Esophagus squamous epithelium (tissue), 5 donors: ENCODE data around the gene CMYA5. TPM values are rescaled to one million over a fixed set of nuclear protein-coding genes. Genes with fewer than 3 reads are reported as not detected.
"Not testable (repeated sequence)": the region's sequence is repeated elsewhere in the genome, so short reads cannot be mapped to it uniquely, and the experiment has no call there.

Experiments
- DNase-seq: peaks from one replicate; lab custom pipeline; 2025; lab: John Stamatoyannopoulos, UW
- H3K27ac ChIP-seq, 4 donors: fragments of 200-600 bp; sonication (generic); one replicate each; pipeline ENCODE4 v1.5.1; 2016 to 2019; ENCODE audit warnings: mild to moderate bottlenecking in 1 of 4
- H3K27me3 ChIP-seq, 4 donors: fragments of 200-600 bp; sonication (generic); 1 replicate in 3 of 4; 2 replicates in 1 of 4; pipeline versions ENCODE4 v1.5.1 to v1.6.0; 2017 to 2021; ENCODE audit warnings: antibody characterized with exemption in 1 of 4
- H3K36me3 ChIP-seq, 3 donors: fragments of 200-600 bp; sonication (generic); one replicate each; pipeline ENCODE4 v1.5.1; 2016 to 2019
- H3K4me1 ChIP-seq, 3 donors: fragments of 200-600 bp; sonication (generic); one replicate each; pipeline ENCODE4 v1.5.1; 2017 to 2019
- H3K4me3 ChIP-seq, 4 donors: fragments of 200-600 bp; sonication (generic); 1 replicate in 3 of 4; 2 replicates in 1 of 4; pipeline ENCODE4 v1.5.1; 2016 to 2019; ENCODE audit warnings: mild to moderate bottlenecking in 2 of 4, moderate library complexity in 1 of 4
- H3K9me3 ChIP-seq, 3 donors: fragments of 200-600 bp; sonication (generic); one replicate each; pipeline ENCODE4 v1.5.1; 2016 to 2019
- POLR2A ChIP-seq, 4 donors: fragments of 450-650 bp; IDR thresholded peaks; one replicate each; pipeline ENCODE4 v1.6.1; 2017; ENCODE audit warnings: antibody characterized with exemption in 4 of 4, mild to moderate bottlenecking in 4 of 4, moderate library complexity in 3 of 4
- WGBS, 2 donors: methylation state at CpG; one replicate each; pipeline ENCODE4 v1.1.5; 2018; 5-methylcytosine and 5-hydroxymethylcytosine counted together
- intact Hi-C: fragments of 100-400 bp; cut with DNase I; formaldehyde crosslinking; loops from one replicate; pipeline ENCODE4 v1.15.0; 2022
- total RNA-seq, 4 donors: library from RNA; depleted of rRNA; stranded (reverse); fragments of >200 nt; gene quantifications; one replicate each; pipeline ENCODE4 v1.1.0, GENCODE V29; 2016
- TF ChIP-seq, protein P1 (sequence below), 6 experiments: fragments of 450-650 bp in 4 of 6; fragments of 200-600 bp in 2 of 6; sonication (generic) in 2 of 6; IDR thresholded peaks; one replicate each; pipeline ENCODE4 v1.5.1; 2016 to 2019; ENCODE audit warnings: antibody characterized with exemption in 6 of 6, mild to moderate bottlenecking in 4 of 6, moderate library complexity in 4 of 6
- donor health status: DM: yes; HTN: yes; CAD: no.

The CMYA5 gene
- total RNA-seq, 4 donors from 2014 or later, result 0.11 to 3.6 (median 0.81) TPM

DNA sequence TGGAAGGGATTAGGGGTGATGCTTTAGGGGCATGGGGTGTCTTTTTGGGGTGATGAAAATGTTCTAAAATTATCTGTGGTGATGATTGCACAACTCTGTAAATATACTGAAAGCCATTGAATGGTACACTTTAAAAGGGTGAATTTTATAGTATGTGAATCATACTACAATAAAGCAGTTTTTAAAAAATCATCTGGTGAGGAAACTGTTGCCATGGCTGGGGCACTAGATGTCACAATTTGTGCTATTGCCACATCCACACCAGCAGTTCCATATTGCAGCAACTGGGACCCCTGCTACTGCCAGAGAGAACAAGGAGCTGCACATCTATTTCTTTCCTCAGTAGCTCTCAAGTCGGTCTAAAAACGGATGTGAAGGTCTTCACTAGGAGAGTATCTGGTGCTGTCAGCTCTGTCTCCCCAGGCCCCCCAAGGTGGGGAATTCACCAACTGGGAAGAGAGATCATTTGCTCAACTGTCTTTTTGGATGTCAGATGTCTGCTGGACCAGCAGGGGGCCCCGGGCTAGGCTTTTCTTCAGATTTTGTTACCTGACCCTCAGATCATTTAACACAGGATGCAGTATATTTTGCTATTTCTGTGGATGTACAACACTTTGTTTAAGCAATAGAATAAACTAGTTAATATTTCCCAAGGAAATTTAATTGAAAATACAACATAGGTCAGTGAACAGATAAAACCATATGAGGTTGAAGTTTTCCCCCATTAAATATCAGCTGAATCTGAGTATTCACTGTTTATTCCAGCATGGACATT lies 13.2 kb downstream of the CMYA5 start:
- Histone ChIP-seq H3K27ac (no peak overlapping the region), H3K9me3 (no peaks in the 10 kb centered on the region), H3K27me3 (no peaks in the 10 kb centered on the region), H3K4me3 (no peak overlapping the region), H3K36me3 (no peaks in the 10 kb centered on the region), H3K4me1 (peaks cover 0 to 4% (median 0%) of the 10 kb centered on the region in 3 donors)
- intact Hi-C loops, result no loop called here
- no peak for TF ChIP-seq POLR2A (IDR thresholded peaks at IDR 0.05)
- TF ChIP-seq, protein P1, sequence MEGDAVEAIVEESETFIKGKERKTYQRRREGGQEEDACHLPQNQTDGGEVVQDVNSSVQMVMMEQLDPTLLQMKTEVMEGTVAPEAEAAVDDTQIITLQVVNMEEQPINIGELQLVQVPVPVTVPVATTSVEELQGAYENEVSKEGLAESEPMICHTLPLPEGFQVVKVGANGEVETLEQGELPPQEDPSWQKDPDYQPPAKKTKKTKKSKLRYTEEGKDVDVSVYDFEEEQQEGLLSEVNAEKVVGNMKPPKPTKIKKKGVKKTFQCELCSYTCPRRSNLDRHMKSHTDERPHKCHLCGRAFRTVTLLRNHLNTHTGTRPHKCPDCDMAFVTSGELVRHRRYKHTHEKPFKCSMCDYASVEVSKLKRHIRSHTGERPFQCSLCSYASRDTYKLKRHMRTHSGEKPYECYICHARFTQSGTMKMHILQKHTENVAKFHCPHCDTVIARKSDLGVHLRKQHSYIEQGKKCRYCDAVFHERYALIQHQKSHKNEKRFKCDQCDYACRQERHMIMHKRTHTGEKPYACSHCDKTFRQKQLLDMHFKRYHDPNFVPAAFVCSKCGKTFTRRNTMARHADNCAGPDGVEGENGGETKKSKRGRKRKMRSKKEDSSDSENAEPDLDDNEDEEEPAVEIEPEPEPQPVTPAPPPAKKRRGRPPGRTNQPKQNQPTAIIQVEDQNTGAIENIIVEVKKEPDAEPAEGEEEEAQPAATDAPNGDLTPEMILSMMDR (IDR thresholded peaks at IDR 0.05), result peak in 2 of 6 experiments; percentile 28 to 48
- DNase-seq, result no peak
- 51 to 58% methylated on average over 3 of the region's 3 CpGs for WGBS, 2 donors

DNA sequence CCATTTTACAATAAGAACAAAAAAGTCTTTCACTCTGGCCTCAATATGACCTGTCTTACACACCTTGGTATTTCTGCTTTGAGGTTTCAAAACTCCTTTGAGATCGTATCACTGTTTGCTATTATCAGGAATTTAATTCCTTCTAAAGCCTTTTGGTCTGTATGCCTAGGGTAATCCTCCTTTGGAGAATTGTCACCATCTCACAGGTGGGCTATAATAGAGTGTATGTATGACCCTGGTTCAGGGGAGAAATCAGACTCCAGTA lies 13.7 kb downstream of the CMYA5 start:
- intact Hi-C loops, result no loop called here
- no peaks in the 10 kb centered on the region for H3K36me3 ChIP-seq

DNA sequence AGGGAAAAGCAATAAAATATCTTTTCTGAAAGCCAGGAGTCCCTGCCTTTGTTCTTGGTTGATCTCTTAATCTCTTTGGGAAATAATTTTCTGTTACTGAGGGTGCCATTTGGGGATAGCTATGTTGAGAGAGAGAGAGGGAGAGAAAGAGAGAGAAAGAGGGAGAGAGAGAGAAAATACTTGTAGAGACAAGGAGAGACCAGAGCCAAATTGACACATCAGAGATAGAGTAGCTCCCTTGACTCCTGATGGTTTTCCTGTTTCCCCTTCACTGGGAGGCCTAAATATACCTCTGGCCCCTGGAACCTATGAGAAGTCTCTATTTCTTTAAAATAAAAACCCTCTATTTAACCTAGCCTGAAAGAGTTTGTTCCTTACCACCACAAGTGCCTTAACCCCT lies 14.9 kb downstream of the CMYA5 start:
- Histone ChIP-seq H3K36me3 (no peaks in the 10 kb centered on the region), H3K27ac (no peak overlapping the region), H3K4me1 (peaks cover 0 to 4% (median 0%) of the 10 kb centered on the region in 3 donors), H3K27me3 (no peaks in the 10 kb centered on the region), H3K4me3 (no peak overlapping the region), H3K9me3 (no peaks in the 10 kb centered on the region)
- no peak for TF ChIP-seq POLR2A (IDR thresholded peaks at IDR 0.05)
- TF ChIP-seq, protein P1 (IDR thresholded peaks at IDR 0.05), result no peak
- no peak for DNase-seq
- intact Hi-C loops, result no loop called here

More for the DNA sequence above, 13.7 kb downstream of the CMYA5 start:
- no peaks in the 10 kb centered on the region for H3K9me3 ChIP-seq
- H3K4me3 ChIP-seq, result no peak overlapping the region
- DNase-seq, result no peak
- H3K4me1 ChIP-seq, result peaks cover 0 to 4% (median 0%) of the 10 kb centered on the region in 3 donors
- H3K27me3 ChIP-seq, result no peaks in the 10 kb centered on the region
- TF ChIP-seq, protein P1 (IDR thresholded peaks at IDR 0.05), result no peak
- no peak for TF ChIP-seq POLR2A (IDR thresholded peaks at IDR 0.05)
- no peak overlapping the region for H3K27ac ChIP-seq
- 68 to 91% methylated on average over 1 of the region's 1 CpG for WGBS, 2 donors

DNA sequence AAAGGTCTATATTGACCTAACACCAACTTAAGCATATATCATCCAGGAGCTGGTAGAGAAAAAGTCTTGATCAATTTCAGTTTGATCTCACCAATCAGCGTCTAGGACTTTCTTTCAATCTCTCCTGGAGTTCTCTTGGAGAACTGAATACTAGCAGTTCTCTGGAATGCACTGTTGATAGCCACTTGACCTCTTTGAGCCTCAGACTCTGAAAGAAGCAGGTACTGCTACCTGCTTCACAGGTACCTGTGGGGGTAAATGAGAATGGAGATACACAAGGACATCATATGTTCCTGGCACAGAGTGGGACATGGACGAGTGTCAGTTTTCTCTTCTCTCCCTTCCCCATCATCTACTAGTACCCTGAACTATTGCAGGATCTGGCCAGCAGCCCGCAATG lies 16.0 kb downstream of the CMYA5 start:
- Histone ChIP-seq H3K27ac (no peak overlapping the region), H3K36me3 (no peaks in the 10 kb centered on the region), H3K27me3 (no peaks in the 10 kb centered on the region), H3K4me1 (peaks cover 0 to 4% (median 0%) of the 10 kb centered on the region in 3 donors), H3K9me3 (no peaks in the 10 kb centered on the region), H3K4me3 (no peak overlapping the region)
- WGBS, 2 donors, result 83 to 86% methylated on average over 2 to 3 of the region's 3 CpGs
- intact Hi-C loops, result no loop called here
- TF ChIP-seq, protein P1 (IDR thresholded peaks at IDR 0.05), result no peak
- TF ChIP-seq POLR2A (IDR thresholded peaks at IDR 0.05), result no peak
- DNase-seq, result no peak

DNA sequence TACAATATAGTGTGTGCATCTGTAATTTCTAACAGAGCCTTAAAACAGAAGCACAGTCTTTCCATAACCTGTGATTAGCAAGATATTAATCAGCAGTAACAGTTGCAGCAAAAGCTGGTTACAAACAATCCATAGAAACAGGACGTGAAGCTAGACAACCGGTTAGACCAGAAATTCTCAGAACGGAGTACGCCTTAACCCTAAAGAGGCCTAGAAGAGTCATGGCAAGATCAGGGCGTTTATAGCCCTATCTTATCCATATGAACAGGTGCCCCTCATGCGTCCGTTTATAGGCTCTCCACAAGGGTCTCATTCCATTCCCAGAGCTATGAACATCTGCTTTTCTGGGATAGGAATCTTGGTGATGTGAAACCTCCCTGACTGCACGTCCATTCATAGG lies 16.7 kb downstream of the CMYA5 start:
- DNase-seq, H3K9me3 ChIP-seq, H3K4me3 ChIP-seq, intact Hi-C loops, H3K27me3 ChIP-seq, H3K36me3 ChIP-seq, H3K27ac ChIP-seq, H3K4me1 ChIP-seq: not testable (repeated sequence)
- WGBS, 2 donors, result 61 to 68% methylated on average over 8 of the region's 8 CpGs
